Karpas-422 (cell line): ENCODE measurements around the gene GH2. TPM values are rescaled to one million over a fixed set of nuclear protein-coding genes. Genes with fewer than 3 reads are reported as not detected.
"Not testable (repeated sequence)": the region's sequence is repeated elsewhere in the genome, so short reads cannot be mapped to it uniquely, and the experiment has no call there.

Experiments
- DNase-seq: peaks from one replicate; pipeline ENCODE4 v3.0.0-alpha.2; 2015
- H2AFZ ChIP-seq: fragments of 200-600 bp; sonication (generic); 2 replicates; pipeline ENCODE4 v1.6.1; 2014; ENCODE audit warnings: antibody characterized with exemption, low read length, mixed read lengths
- H3K27ac ChIP-seq: fragments of 200-600 bp; sonication (generic); 2 replicates; pipeline ENCODE4 v1.5.1; 2014; ENCODE audit warnings: mild to moderate bottlenecking, low read length, moderate library complexity
- H3K27me3 ChIP-seq: fragments of 200-600 bp; sonication (generic); 2 replicates; pipeline ENCODE4 v1.6.1; 2014; ENCODE audit warnings: low read length, mixed read lengths
- H3K36me3 ChIP-seq: fragments of 200-600 bp; sonication (generic); 2 replicates; pipeline ENCODE4 v1.6.1; 2014; ENCODE audit warnings: low read length, mixed read lengths; ENCODE audit not compliant: insufficient read depth
- H3K4me1 ChIP-seq: fragments of 200-600 bp; sonication (generic); 2 replicates; pipeline ENCODE4 v1.6.1; 2014; ENCODE audit warnings: mild to moderate bottlenecking, low read length, mixed read lengths
- H3K4me2 ChIP-seq: fragments of 200-600 bp; sonication (generic); 2 replicates; pipeline ENCODE4 v1.6.1; 2014; ENCODE audit warnings: low read length, low read depth, mild to moderate bottlenecking; ENCODE audit not compliant: poor library complexity, severe bottlenecking
- H3K4me3 ChIP-seq: fragments of 200-600 bp; sonication (generic); 2 replicates; pipeline ENCODE4 v1.5.1; 2014; ENCODE audit warnings: mild to moderate bottlenecking, antibody characterized with exemption, low read length, mixed read lengths
- H3K79me2 ChIP-seq: fragments of 200-600 bp; sonication (generic); 2 replicates; pipeline ENCODE4 v1.6.1; 2014; ENCODE audit warnings: mild to moderate bottlenecking, low read length, mixed read lengths
- H3K9ac ChIP-seq: fragments of 200-600 bp; sonication (generic); 2 replicates; pipeline ENCODE4 v1.6.0; 2014; ENCODE audit warnings: low read length
- H3K9me2 ChIP-seq: fragments of 200-600 bp; sonication (generic), shearing (Covaris generic); replicated peaks from 2 replicates; pipeline ENCODE4 v1.6.0; 2014; ENCODE audit warnings: mild to moderate bottlenecking, low read length, moderate library complexity; ENCODE audit not compliant: insufficient read depth
- H3K9me3 ChIP-seq: fragments of 300-700, 200-600 bp; sonication (generic); 2 replicates; pipeline ENCODE4 v1.6.1; 2014; ENCODE audit warnings: low read length, mixed read lengths
- H4K20me1 ChIP-seq: fragments of 200-600 bp; sonication (generic); 2 replicates; pipeline ENCODE4 v1.6.1; 2014; ENCODE audit warnings: mild to moderate bottlenecking, antibody characterized with exemption, low read length, low read depth; ENCODE audit not compliant: insufficient read depth
- total RNA-seq: library from RNA; depleted of rRNA; stranded (reverse); fragments of >200 nt; shearing (Covaris generic); gene quantifications from 2 replicates; pipeline ENCODE4 v1.2.3, GENCODE V29; 2014; ENCODE audit warnings: low replicate concordance

GH2 gene
- total RNA-seq, 1 experiment from 2014 or later, result not detected

GRCh38 chr17:63907161-63907778, 25.5 kb upstream of the GH2 start:
- not testable (repeated sequence) for H3K27me3 ChIP-seq, H3K9me2 ChIP-seq, H3K79me2 ChIP-seq, H4K20me1 ChIP-seq, H3K27ac ChIP-seq, H3K9me3 ChIP-seq, H3K4me3 ChIP-seq, H3K9ac ChIP-seq, H3K4me2 ChIP-seq, H3K4me1 ChIP-seq, H2AFZ ChIP-seq, H3K36me3 ChIP-seq
- peak; percentile 57 for DNase-seq

- H3K79me2 ChIP-seq, H3K27me3 ChIP-seq, H3K36me3 ChIP-seq, H3K4me2 ChIP-seq, H3K4me1 ChIP-seq, H3K9me3 ChIP-seq, H2AFZ ChIP-seq, H3K9me2 ChIP-seq, H3K27ac ChIP-seq, H3K9ac ChIP-seq, H4K20me1 ChIP-seq, DNase-seq, H3K4me3 ChIP-seq: not testable (repeated sequence)
These were observed 23.1 kb upstream of the GH2 start for GRCh38 chr17:63904796-63905195.

GRCh38 chr17:63903787-63904201, 22.1 kb upstream of the GH2 start:
- not testable (repeated sequence) for H4K20me1 ChIP-seq, H3K4me3 ChIP-seq, H3K27ac ChIP-seq, H3K9me3 ChIP-seq, H3K9ac ChIP-seq, H3K4me2 ChIP-seq, H3K4me1 ChIP-seq, H3K9me2 ChIP-seq, H2AFZ ChIP-seq, DNase-seq, H3K79me2 ChIP-seq, H3K36me3 ChIP-seq, H3K27me3 ChIP-seq

GRCh38 chr17:63901971-63902370, 20.2 kb upstream of the GH2 start:
- H3K27ac ChIP-seq, H3K9me2 ChIP-seq, DNase-seq, H4K20me1 ChIP-seq, H3K9ac ChIP-seq, H3K27me3 ChIP-seq, H2AFZ ChIP-seq, H3K4me3 ChIP-seq, H3K79me2 ChIP-seq, H3K9me3 ChIP-seq, H3K4me2 ChIP-seq, H3K36me3 ChIP-seq, H3K4me1 ChIP-seq: not testable (repeated sequence)

GRCh38 chr17:63898899-63899798, 17.4 kb upstream of the GH2 start:
- H3K9me2 ChIP-seq, H3K4me3 ChIP-seq, DNase-seq, H3K4me1 ChIP-seq, H3K9ac ChIP-seq, H3K27ac ChIP-seq, H4K20me1 ChIP-seq, H2AFZ ChIP-seq, H3K79me2 ChIP-seq, H3K4me2 ChIP-seq, H3K36me3 ChIP-seq, H3K27me3 ChIP-seq, H3K9me3 ChIP-seq: not testable (repeated sequence)

GRCh38 chr17:63896524-63897354, 15.0 kb upstream of the GH2 start, which contains the start of gene CSH1:
CSH1 (minus strand) TSS chr17:63896574; CDS start chr17:63896511, 63 bp downstream.
- H3K9ac ChIP-seq, H3K36me3 ChIP-seq, H3K4me2 ChIP-seq, H3K4me3 ChIP-seq, H3K27me3 ChIP-seq, H3K27ac ChIP-seq, H2AFZ ChIP-seq, DNase-seq, H3K4me1 ChIP-seq, H3K79me2 ChIP-seq, H4K20me1 ChIP-seq, H3K9me2 ChIP-seq, H3K9me3 ChIP-seq: not testable (repeated sequence)

GRCh38 chr17:63894821-63895220, 13.1 kb upstream of the GH2 start:
- H3K9ac ChIP-seq, H3K9me3 ChIP-seq, H3K79me2 ChIP-seq, H3K4me1 ChIP-seq, H3K27me3 ChIP-seq, H3K36me3 ChIP-seq, H3K27ac ChIP-seq, H3K4me3 ChIP-seq, H3K4me2 ChIP-seq, H2AFZ ChIP-seq, H3K9me2 ChIP-seq, DNase-seq, H4K20me1 ChIP-seq: not testable (repeated sequence)

- H3K27me3 ChIP-seq, H3K36me3 ChIP-seq, H3K4me2 ChIP-seq, DNase-seq, H3K9me3 ChIP-seq, H3K79me2 ChIP-seq, H3K27ac ChIP-seq, H3K4me1 ChIP-seq, H3K9me2 ChIP-seq, H3K9ac ChIP-seq, H4K20me1 ChIP-seq, H2AFZ ChIP-seq, H3K4me3 ChIP-seq: not testable (repeated sequence)
These were observed 12.3 kb upstream of the GH2 start for GRCh38 chr17:63894021-63894420.
